Spleen (tissue), 7 donors: Measurements from ENCODE around the gene CXXC1.

Source experiments
- CTCF ChIP-seq, 11 experiments: fragments of 200-600 bp in 7 of 11; fragments of 450-650 bp in 4 of 11; sonication (generic) in 4 of 11; IDR thresholded peaks in 8 of 11; conservative IDR thresholded peaks in 3 of 11; 1 replicate in 7 of 11; 2 replicates in 4 of 11; pipeline versions ENCODE4 v1.4.0 to v1.8.0; 2016 to 2021; ENCODE audit warnings: antibody characterized with exemption in 11 of 11, inconsistent platforms in 4 of 11, mild to moderate bottlenecking in 1 of 11
- POLR2A ChIP-seq, 3 donors: fragments of 450-650 bp; IDR thresholded peaks; one replicate each; pipeline ENCODE4 v1.5.1; 2017; ENCODE audit warnings: antibody characterized with exemption in 3 of 3, mild to moderate bottlenecking in 1 of 3
- POLR2AphosphoS5 ChIP-seq, 3 donors: sonication (generic); formaldehyde crosslinking; IDR thresholded peaks; one replicate each; pipeline ENCODE4 v1.5.1; 2017; ENCODE audit warnings: antibody characterized with exemption in 3 of 3
- donor health status: DM: no; HTN: no; CAD: no; lungs with moderate emphysema.
- donor health status: DM: no; HTN: no; CAD: no.
- donor health status: DM: no; HTN: no; CAD: no.

- TF ChIP-seq CTCF (IDR thresholded peaks at IDR 0.05 in 8 of 11, conservative IDR thresholded peaks at IDR 0.05 in 3 of 11) (no peak), POLR2A (IDR thresholded peaks at IDR 0.05) (no peak), POLR2AphosphoS5 (IDR thresholded peaks at IDR 0.05) (no peak)
These were observed 42.7 kb upstream of the CXXC1 start for GRCh38 chr18:50330176-50330575.
